A549 (cell line): ENCODE measurements around the gene L3HYPDH. TPM values are rescaled to one million over a fixed set of nuclear protein-coding genes. Genes with fewer than 3 reads are reported as not detected.

Experiments used
- ATAC-seq, 2 experiments: fragments of 200-7000 bp in 1 of 2; fragments of >200 bp in 1 of 2; cut with Nextera tagmentation in 1 of 2; cut with Tn5 transposase in 1 of 2; 3 replicates each; pipeline versions ENCODE4 v1.8.0 to v1.9.1; 2018 to 2020; ENCODE audit warnings: mild to moderate bottlenecking in 1 of 2, moderate library complexity in 1 of 2
- CTCF ChIA-PET: fragments of 300-600 bp; sonication (Branson Sonifier 250); formaldehyde crosslinking; extraction: SDS; loops from one replicate; lab custom pipeline; 2021; ENCODE audit warnings: antibody characterized with exemption, inconsistent platforms; lab: Yijun Ruan, JAX
- POLR2A ChIA-PET: fragments of 350-600 bp; formaldehyde crosslinking; extraction: SDS; loops from one replicate; lab custom pipeline; 2021; ENCODE audit warnings: antibody characterized with exemption, inconsistent platforms; lab: Yijun Ruan, JAX
- DNase-seq, 2 experiments: peaks; one replicate each; pipeline versions ENCODE4 v3.0.0 to v3.0.0-alpha.2; 2011 to 2016; ENCODE audit warnings: low read depth in 1 of 2, low spot score in 1 of 2
- FAIRE-seq: peaks from 2 replicates; lab custom pipeline; 2011; peaks lifted over from hg19 to GRCh38; lab: Jason Lieb, UNC
- H3K27ac ChIP-seq, 2 experiments: fragments of >200 bp; sonication (Bioruptor Twin); formaldehyde crosslinking; 3 replicates each; pipeline ENCODE4 v1.5.1; 2016 to 2017
- H3K4me1 ChIP-seq: fragments of >200 bp; sonication (Bioruptor Twin); formaldehyde crosslinking; 3 replicates; pipeline ENCODE4 v1.6.1; 2016
- H3K4me2 ChIP-seq: fragments of >200 bp; sonication (Bioruptor Twin); formaldehyde crosslinking; 3 replicates; pipeline ENCODE4 v1.6.1; 2016
- H3K4me3 ChIP-seq: fragments of >200 bp; sonication (Bioruptor Twin); formaldehyde crosslinking; 3 replicates; pipeline ENCODE4 v1.5.1; 2016
- H3K9me3 ChIP-seq: fragments of >200 bp; sonication (Bioruptor Twin); formaldehyde crosslinking; 3 replicates; pipeline ENCODE4 v1.6.1; 2016
- CBX2 ChIP-seq: fragments of 200-600 bp; sonication (generic); IDR thresholded peaks from 2 replicates; pipeline ENCODE4 v1.6.1; 2016; ENCODE audit warnings: low read depth, mild to moderate bottlenecking, borderline replicate concordance
- CBX8 ChIP-seq: fragments of 200-600 bp; sonication (generic); IDR thresholded peaks from 2 replicates; pipeline ENCODE4 v1.6.1; 2016
- CEBPB ChIP-seq, 2 experiments: fragments of >200 bp in 1 of 2; sonication (Bioruptor Twin) in 1 of 2; formaldehyde crosslinking in 1 of 2; IDR thresholded peaks; 2 replicates each; pipeline ENCODE4 v1.6.1; 2012 to 2016
- CTCF ChIP-seq: fragments of >200 bp; sonication (Bioruptor Twin); formaldehyde crosslinking; IDR thresholded peaks from 3 replicates; pipeline ENCODE4 v1.5.1; 2016
- EHF ChIP-seq: fragments of 250-450 bp; sonication (Bioruptor Pico); IDR thresholded peaks from 2 replicates; pipeline ENCODE4 v1.5.0; 2020; ENCODE audit warnings: mild to moderate bottlenecking
- EHMT2 ChIP-seq: fragments of 200-600 bp; sonication (generic); IDR thresholded peaks from 2 replicates; pipeline ENCODE4 v1.6.1; 2016; ENCODE audit warnings: antibody characterized with exemption, low read depth, mild to moderate bottlenecking, moderate library complexity
- FOSL2 ChIP-seq, 2 experiments: fragments of 450-650 bp in 1 of 2; fragments of >200 bp in 1 of 2; sonication (Bioruptor Twin) in 1 of 2; formaldehyde crosslinking; IDR thresholded peaks; 2 replicates each; pipeline versions ENCODE4 v1.5.0 to v1.6.1; 2016 to 2020; ENCODE audit warnings: mild to moderate bottlenecking in 1 of 2, moderate library complexity in 1 of 2
- HDAC2 ChIP-seq: fragments of 200-600 bp; sonication (generic); IDR thresholded peaks from 2 replicates; pipeline ENCODE4 v1.6.1; 2016
- HMGXB4 ChIP-seq: fragments of 250-450 bp; sonication (Bioruptor Pico); IDR thresholded peaks from 2 replicates; pipeline ENCODE4 v1.5.0; 2021; ENCODE audit warnings: mild to moderate bottlenecking, moderate library complexity, borderline replicate concordance
- HOXB13 ChIP-seq: fragments of 250-450 bp; sonication (Bioruptor Pico); IDR thresholded peaks from 2 replicates; pipeline ENCODE4 v1.5.0; 2020; ENCODE audit warnings: low read depth, mild to moderate bottlenecking, moderate library complexity
- JUN ChIP-seq, 2 experiments: fragments of >200 bp; sonication (Bioruptor Twin); formaldehyde crosslinking; IDR thresholded peaks; 2 replicates in 1 of 2; 3 replicates in 1 of 2; pipeline ENCODE4 v1.6.1; 2016 to 2017
- KDM1A ChIP-seq: fragments of 200-600 bp; sonication (generic); IDR thresholded peaks from 2 replicates; pipeline ENCODE4 v1.6.1; 2016; ENCODE audit warnings: low read depth, mild to moderate bottlenecking
- MAFK ChIP-seq: fragments of 450-650 bp; IDR thresholded peaks from 2 replicates; pipeline ENCODE4 v1.6.1; 2014; ENCODE audit not compliant: partially characterized antibody
- MAX ChIP-seq: IDR thresholded peaks from 2 replicates; pipeline ENCODE4 v1.6.1; 2012
- MAZ ChIP-seq: fragments of 150-350 bp; IDR thresholded peaks from 2 replicates; pipeline ENCODE4 v1.6.1; 2014; ENCODE audit warnings: antibody characterized with exemption, low read depth, low read length, borderline replicate concordance
- MYC ChIP-seq: IDR thresholded peaks from 2 replicates; pipeline ENCODE4 v1.6.1; 2012; ENCODE audit warnings: mild to moderate bottlenecking, inconsistent platforms, low read length, improper control_type of control experiment, borderline replicate concordance
- POLR2A ChIP-seq: IDR thresholded peaks from 2 replicates; pipeline ENCODE4 v1.6.1; 2012; ENCODE audit warnings: mild to moderate bottlenecking, low read length
- POLR2AphosphoS2 ChIP-seq: conservative IDR thresholded peaks from 2 replicates; pipeline ENCODE4 v1.6.1; 2012; ENCODE audit warnings: low read length, improper control_type of control experiment, inconsistent platforms
- RAD21 ChIP-seq, 2 experiments: fragments of >200 bp in 1 of 2; sonication (Bioruptor Twin) in 1 of 2; formaldehyde crosslinking in 1 of 2; IDR thresholded peaks in 1 of 2; conservative IDR thresholded peaks in 1 of 2; 2 replicates in 1 of 2; 3 replicates in 1 of 2; pipeline ENCODE4 v1.6.1; 2012 to 2018; ENCODE audit warnings: inconsistent platforms in 1 of 2
- RARB ChIP-seq: fragments of 250-450 bp; sonication (Bioruptor Pico); IDR thresholded peaks from 2 replicates; pipeline ENCODE4 v1.8.0; 2021; ENCODE audit warnings: mild to moderate bottlenecking, moderate library complexity
- RCOR1 ChIP-seq: fragments of 150-350 bp; IDR thresholded peaks from 2 replicates; pipeline ENCODE4 v1.6.1; 2014; ENCODE audit warnings: antibody characterized with exemption, low read length, low read depth
- RFX5 ChIP-seq: fragments of 450-650 bp; IDR thresholded peaks from 2 replicates; pipeline ENCODE4 v1.7.1; 2014; ENCODE audit warnings: antibody characterized with exemption, mild to moderate bottlenecking, moderate library complexity
- RNF2 ChIP-seq: fragments of 200-600 bp; sonication (generic); IDR thresholded peaks from 2 replicates; pipeline ENCODE4 v1.6.1; 2016; ENCODE audit warnings: low read depth, mild to moderate bottlenecking, antibody characterized with exemption, moderate library complexity, borderline replicate concordance
- USF2 ChIP-seq: fragments of 450-650 bp; IDR thresholded peaks from 2 replicates; pipeline ENCODE4 v1.6.1; 2014; ENCODE audit warnings: antibody characterized with exemption
- ZC3H11A ChIP-seq: fragments of 450-650 bp; IDR thresholded peaks from 2 replicates; pipeline ENCODE4 v1.6.1; 2014; ENCODE audit warnings: antibody characterized with exemption, mild to moderate bottlenecking
- ZNF302 ChIP-seq: fragments of 250-450 bp; sonication (Bioruptor Pico); IDR thresholded peaks from 2 replicates; pipeline ENCODE4 v1.9.0; 2021; ENCODE audit warnings: inconsistent platforms, mild to moderate bottlenecking, moderate library complexity
- WGBS: methylation state at CpG from one replicate; pipeline ENCODE4 v1.1.6; 2017; ENCODE audit errors: missing lambda C conversion rate; 5-methylcytosine and 5-hydroxymethylcytosine counted together
- polyA plus RNA-seq, 4 experiments: library from polyadenylated mRNA; depleted of rRNA in 3 of 4; stranded (reverse); fragments of >200 nt; fragmentation: RNase III in 1 of 4; extraction: RNeasy Plus Mini Kit Qiagen cat#74134 plus additional on column Dnase treatment in 1 of 4; gene quantifications; 2 replicates in 3 of 4; 3 replicates in 1 of 4; pipeline ENCODE4 v1.2.3, GENCODE V29; 2011 to 2017

Gene L3HYPDH
- polyA plus RNA-seq, 2 of the 4 experiments (the other 2 are of a cell fraction): 47.5 to 100.0 TPM

GRCh38 chr14:59480166-59480565, 4.0 kb downstream of the L3HYPDH start (continued):
- TF ChIP-seq HMGXB4 (no peak), MAFK (no peak), POLR2AphosphoS2 (no peak), RARB (CRISPR knock-in tag) (no peak), CTCF (no peak), EHMT2 (no peak)

GRCh38 chr14:59478540-59478939, 5.7 kb downstream of the L3HYPDH start:
- FAIRE-seq: no peak
- H3K4me1 ChIP-seq: peaks cover 74% of the 10 kb centered on the region
- no peak for ATAC-seq
- no peak for DNase-seq
- TF ChIP-seq KDM1A (no peak), FOSL2 (IDR thresholded peaks at IDR 0.05) (no peak), FOSL2 (CRISPR knock-in tag; IDR thresholded peaks at IDR 0.05) (no peak), CEBPB (IDR thresholded peaks at IDR 0.05) (no peak), MAX (no peak), CBX8 (no peak), ZC3H11A (no peak), HDAC2 (0 out of 2 replicates have a peak, but pooled peaks have one; percentile 30), CBX2 (no peak)
- 93% methylated on average over 3 of the region's 3 CpGs for WGBS
- H3K9me3 ChIP-seq: no peaks in the 10 kb centered on the region
- ChIA-PET CTCF (interaction anchor here (2.0 kb wide), 1 partner anchor 10 kb away, joined by 9 read pairs; no protein-coding TSS in a partner anchor), POLR2A (no interaction called here)
- H3K4me2 ChIP-seq: 0 out of 3 replicates have a peak overlapping the region, but pooled peaks have one; percentile 6
- H3K4me3 ChIP-seq: no peak overlapping the region
- H3K27ac ChIP-seq: no peak overlapping the region

- CTCF ChIA-PET: interaction anchor here (1.0 to 1.6 kb wide), 2 partner anchors 8 to 18 kb away, joined by 3 to 4 read pairs; partner anchors contain the start of genes JKAMP and L3HYPDH
- H3K27ac ChIP-seq: no peak overlapping the region
Observed at GRCh38 chr14:59475709-59476108, 8.5 kb downstream of the L3HYPDH start.

GRCh38 chr14:59474172-59474571, 10.0 kb downstream of the L3HYPDH start:
- TF ChIP-seq MAZ (no peak), USF2 (no peak), HOXB13 (CRISPR knock-in tag) (no peak), POLR2AphosphoS2 (no peak), RAD21 (conservative IDR thresholded peaks at IDR 0.05 in 1 of 2, IDR thresholded peaks at IDR 0.05 in 1 of 2) (no peak), EHF (CRISPR knock-in tag) (no peak), RARB (CRISPR knock-in tag) (no peak), RCOR1 (no peak), RNF2 (no peak), MYC (no peak)
- FAIRE-seq (no peak), ATAC-seq (peak in 1 of 2 experiments; percentile 60; a peak in 2 of 6 replicates), DNase-seq (no peak)
- CTCF ChIA-PET: interaction anchor here (0.9 kb wide), 1 partner anchor 8 kb away, joined by 3 read pairs; no protein-coding TSS in a partner anchor
- no peak overlapping the region for H3K27ac ChIP-seq
- H3K9me3 ChIP-seq: no peaks in the 10 kb centered on the region
- WGBS: 63% methylated on average over 1 of the region's 1 CpG
- peaks cover 48% of the 10 kb centered on the region for H3K4me1 ChIP-seq
- no peak overlapping the region for H3K4me3 ChIP-seq
- POLR2A ChIA-PET: no interaction called here
- H3K4me2 ChIP-seq: 0 out of 3 replicates have a peak overlapping the region, but pooled peaks have one; percentile 15

More at GRCh38 chr14:59475709-59476108, 8.5 kb downstream of the L3HYPDH start:
- Histone ChIP-seq H3K9me3 (no peaks in the 10 kb centered on the region), H3K4me3 (no peak overlapping the region), H3K4me2 (no peak overlapping the region), H3K4me1 (peaks cover 63% of the 10 kb centered on the region)
- ATAC-seq: no peak
- POLR2A ChIA-PET: no interaction called here
- no peak for DNase-seq
- 94% methylated on average over 1 of the region's 1 CpG for WGBS
- no peak for FAIRE-seq
- TF ChIP-seq ZNF302 (CRISPR knock-in tag) (no peak), POLR2A (no peak), JUN (IDR thresholded peaks at IDR 0.05) (no peak), RFX5 (no peak)
